GM23338 (cell line): ENCODE results near the gene CD109.

ENCODE experiments used
- CREB1 ChIP-seq: fragments of 250-450 bp; sonication (Bioruptor Pico); IDR thresholded peaks from 2 replicates; pipeline ENCODE4 v1.5.0; 2020; ENCODE audit warnings: low read depth, mild to moderate bottlenecking, moderate library complexity
- EZH2 ChIP-seq: fragments of 200-600 bp; sonication (generic); IDR thresholded peaks from one replicate; pipeline ENCODE4 v1.8.0; 2017; ENCODE audit warnings: antibody characterized with exemption, mild to moderate bottlenecking, low read depth; ENCODE audit not compliant: unreplicated experiment
- EZH2phosphoT487 ChIP-seq: fragments of 200-600 bp; sonication (generic); IDR thresholded peaks from one replicate; pipeline ENCODE4 v1.8.1; 2018; ENCODE audit warnings: antibody characterized with exemption; ENCODE audit not compliant: unreplicated experiment
- JUNB ChIP-seq: IDR thresholded peaks from one replicate; pipeline ENCODE4 v1.6.1; 2016; ENCODE audit warnings: antibody characterized with exemption; ENCODE audit not compliant: unreplicated experiment
- NANOG ChIP-seq: IDR thresholded peaks from 2 replicates; pipeline ENCODE4 v1.6.1; 2016; ENCODE audit warnings: antibody characterized with exemption, borderline replicate concordance
- POLR2AphosphoS5 ChIP-seq: IDR thresholded peaks from 2 replicates; pipeline ENCODE4 v1.6.1; 2016; ENCODE audit warnings: antibody characterized with exemption, low read depth
- REST ChIP-seq: IDR thresholded peaks from one replicate; pipeline ENCODE4 v1.6.1; 2018; ENCODE audit warnings: antibody characterized with exemption; ENCODE audit not compliant: unreplicated experiment
- STAT1 ChIP-seq: IDR thresholded peaks from one replicate; pipeline ENCODE4 v1.6.1; 2016; ENCODE audit warnings: antibody characterized with exemption; ENCODE audit not compliant: unreplicated experiment
- ZNF114 ChIP-seq: fragments of 250-450 bp; sonication (Bioruptor Pico); IDR thresholded peaks from 2 replicates; pipeline ENCODE4 v1.5.0; 2020; ENCODE audit warnings: mild to moderate bottlenecking, moderate library complexity
- TF ChIP-seq, protein P1 (sequence below), 2 experiments: fragments of 200-600 bp in 1 of 2; sonication (generic) in 1 of 2; conservative IDR thresholded peaks; 2 replicates each; pipeline versions ENCODE4 v1.5.1 to v1.6.1; 2016 to 2017; ENCODE audit warnings: antibody characterized with exemption in 2 of 2, low read depth in 2 of 2, mild to moderate bottlenecking in 2 of 2, moderate library complexity in 1 of 2
- TF ChIP-seq, protein P2 (sequence below): IDR thresholded peaks from 2 replicates; pipeline ENCODE4 v1.6.1; 2016; ENCODE audit warnings: antibody characterized with exemption
- TF ChIP-seq, protein P3 (sequence below): fragments of 250-450 bp; sonication (Bioruptor Pico); IDR thresholded peaks from 2 replicates; pipeline ENCODE4 v1.5.0; 2020; ENCODE audit warnings: mild to moderate bottlenecking, moderate library complexity

DNA sequence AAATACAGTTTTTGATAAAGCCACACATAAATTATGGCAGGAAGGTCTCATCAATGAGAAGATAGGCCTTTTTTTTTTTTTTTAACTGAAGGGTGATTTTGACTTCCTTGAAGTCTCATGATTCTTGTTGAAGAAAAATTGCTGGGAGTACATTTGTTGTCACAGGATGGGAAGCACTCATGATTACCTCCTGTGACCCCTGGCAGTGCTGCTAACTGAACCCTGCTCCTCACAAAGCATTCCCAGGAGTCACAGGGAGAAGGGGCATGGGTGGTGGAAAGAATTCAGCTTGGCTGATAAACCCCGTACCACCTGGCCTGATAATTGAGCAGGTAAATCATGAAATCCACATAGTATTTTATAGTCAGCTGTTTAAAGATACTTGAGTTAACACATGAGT, 86.9 kb downstream of the CD109 start:
- TF ChIP-seq, protein P1, sequence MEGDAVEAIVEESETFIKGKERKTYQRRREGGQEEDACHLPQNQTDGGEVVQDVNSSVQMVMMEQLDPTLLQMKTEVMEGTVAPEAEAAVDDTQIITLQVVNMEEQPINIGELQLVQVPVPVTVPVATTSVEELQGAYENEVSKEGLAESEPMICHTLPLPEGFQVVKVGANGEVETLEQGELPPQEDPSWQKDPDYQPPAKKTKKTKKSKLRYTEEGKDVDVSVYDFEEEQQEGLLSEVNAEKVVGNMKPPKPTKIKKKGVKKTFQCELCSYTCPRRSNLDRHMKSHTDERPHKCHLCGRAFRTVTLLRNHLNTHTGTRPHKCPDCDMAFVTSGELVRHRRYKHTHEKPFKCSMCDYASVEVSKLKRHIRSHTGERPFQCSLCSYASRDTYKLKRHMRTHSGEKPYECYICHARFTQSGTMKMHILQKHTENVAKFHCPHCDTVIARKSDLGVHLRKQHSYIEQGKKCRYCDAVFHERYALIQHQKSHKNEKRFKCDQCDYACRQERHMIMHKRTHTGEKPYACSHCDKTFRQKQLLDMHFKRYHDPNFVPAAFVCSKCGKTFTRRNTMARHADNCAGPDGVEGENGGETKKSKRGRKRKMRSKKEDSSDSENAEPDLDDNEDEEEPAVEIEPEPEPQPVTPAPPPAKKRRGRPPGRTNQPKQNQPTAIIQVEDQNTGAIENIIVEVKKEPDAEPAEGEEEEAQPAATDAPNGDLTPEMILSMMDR (conservative IDR thresholded peaks at IDR 0.05; ENCODE audit: low read depth in 2 of 2): no peak
- TF ChIP-seq EZH2phosphoT487: no peak
- no peak for TF ChIP-seq EZH2
- no peak for TF ChIP-seq REST
- TF ChIP-seq, protein P2, sequence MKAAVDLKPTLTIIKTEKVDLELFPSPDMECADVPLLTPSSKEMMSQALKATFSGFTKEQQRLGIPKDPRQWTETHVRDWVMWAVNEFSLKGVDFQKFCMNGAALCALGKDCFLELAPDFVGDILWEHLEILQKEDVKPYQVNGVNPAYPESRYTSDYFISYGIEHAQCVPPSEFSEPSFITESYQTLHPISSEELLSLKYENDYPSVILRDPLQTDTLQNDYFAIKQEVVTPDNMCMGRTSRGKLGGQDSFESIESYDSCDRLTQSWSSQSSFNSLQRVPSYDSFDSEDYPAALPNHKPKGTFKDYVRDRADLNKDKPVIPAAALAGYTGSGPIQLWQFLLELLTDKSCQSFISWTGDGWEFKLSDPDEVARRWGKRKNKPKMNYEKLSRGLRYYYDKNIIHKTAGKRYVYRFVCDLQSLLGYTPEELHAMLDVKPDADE: no peak
- no peak for TF ChIP-seq CREB1 (CRISPR knock-in tag)
- no peak for TF ChIP-seq POLR2AphosphoS5
- no peak for TF ChIP-seq JUNB
- TF ChIP-seq, protein P3, sequence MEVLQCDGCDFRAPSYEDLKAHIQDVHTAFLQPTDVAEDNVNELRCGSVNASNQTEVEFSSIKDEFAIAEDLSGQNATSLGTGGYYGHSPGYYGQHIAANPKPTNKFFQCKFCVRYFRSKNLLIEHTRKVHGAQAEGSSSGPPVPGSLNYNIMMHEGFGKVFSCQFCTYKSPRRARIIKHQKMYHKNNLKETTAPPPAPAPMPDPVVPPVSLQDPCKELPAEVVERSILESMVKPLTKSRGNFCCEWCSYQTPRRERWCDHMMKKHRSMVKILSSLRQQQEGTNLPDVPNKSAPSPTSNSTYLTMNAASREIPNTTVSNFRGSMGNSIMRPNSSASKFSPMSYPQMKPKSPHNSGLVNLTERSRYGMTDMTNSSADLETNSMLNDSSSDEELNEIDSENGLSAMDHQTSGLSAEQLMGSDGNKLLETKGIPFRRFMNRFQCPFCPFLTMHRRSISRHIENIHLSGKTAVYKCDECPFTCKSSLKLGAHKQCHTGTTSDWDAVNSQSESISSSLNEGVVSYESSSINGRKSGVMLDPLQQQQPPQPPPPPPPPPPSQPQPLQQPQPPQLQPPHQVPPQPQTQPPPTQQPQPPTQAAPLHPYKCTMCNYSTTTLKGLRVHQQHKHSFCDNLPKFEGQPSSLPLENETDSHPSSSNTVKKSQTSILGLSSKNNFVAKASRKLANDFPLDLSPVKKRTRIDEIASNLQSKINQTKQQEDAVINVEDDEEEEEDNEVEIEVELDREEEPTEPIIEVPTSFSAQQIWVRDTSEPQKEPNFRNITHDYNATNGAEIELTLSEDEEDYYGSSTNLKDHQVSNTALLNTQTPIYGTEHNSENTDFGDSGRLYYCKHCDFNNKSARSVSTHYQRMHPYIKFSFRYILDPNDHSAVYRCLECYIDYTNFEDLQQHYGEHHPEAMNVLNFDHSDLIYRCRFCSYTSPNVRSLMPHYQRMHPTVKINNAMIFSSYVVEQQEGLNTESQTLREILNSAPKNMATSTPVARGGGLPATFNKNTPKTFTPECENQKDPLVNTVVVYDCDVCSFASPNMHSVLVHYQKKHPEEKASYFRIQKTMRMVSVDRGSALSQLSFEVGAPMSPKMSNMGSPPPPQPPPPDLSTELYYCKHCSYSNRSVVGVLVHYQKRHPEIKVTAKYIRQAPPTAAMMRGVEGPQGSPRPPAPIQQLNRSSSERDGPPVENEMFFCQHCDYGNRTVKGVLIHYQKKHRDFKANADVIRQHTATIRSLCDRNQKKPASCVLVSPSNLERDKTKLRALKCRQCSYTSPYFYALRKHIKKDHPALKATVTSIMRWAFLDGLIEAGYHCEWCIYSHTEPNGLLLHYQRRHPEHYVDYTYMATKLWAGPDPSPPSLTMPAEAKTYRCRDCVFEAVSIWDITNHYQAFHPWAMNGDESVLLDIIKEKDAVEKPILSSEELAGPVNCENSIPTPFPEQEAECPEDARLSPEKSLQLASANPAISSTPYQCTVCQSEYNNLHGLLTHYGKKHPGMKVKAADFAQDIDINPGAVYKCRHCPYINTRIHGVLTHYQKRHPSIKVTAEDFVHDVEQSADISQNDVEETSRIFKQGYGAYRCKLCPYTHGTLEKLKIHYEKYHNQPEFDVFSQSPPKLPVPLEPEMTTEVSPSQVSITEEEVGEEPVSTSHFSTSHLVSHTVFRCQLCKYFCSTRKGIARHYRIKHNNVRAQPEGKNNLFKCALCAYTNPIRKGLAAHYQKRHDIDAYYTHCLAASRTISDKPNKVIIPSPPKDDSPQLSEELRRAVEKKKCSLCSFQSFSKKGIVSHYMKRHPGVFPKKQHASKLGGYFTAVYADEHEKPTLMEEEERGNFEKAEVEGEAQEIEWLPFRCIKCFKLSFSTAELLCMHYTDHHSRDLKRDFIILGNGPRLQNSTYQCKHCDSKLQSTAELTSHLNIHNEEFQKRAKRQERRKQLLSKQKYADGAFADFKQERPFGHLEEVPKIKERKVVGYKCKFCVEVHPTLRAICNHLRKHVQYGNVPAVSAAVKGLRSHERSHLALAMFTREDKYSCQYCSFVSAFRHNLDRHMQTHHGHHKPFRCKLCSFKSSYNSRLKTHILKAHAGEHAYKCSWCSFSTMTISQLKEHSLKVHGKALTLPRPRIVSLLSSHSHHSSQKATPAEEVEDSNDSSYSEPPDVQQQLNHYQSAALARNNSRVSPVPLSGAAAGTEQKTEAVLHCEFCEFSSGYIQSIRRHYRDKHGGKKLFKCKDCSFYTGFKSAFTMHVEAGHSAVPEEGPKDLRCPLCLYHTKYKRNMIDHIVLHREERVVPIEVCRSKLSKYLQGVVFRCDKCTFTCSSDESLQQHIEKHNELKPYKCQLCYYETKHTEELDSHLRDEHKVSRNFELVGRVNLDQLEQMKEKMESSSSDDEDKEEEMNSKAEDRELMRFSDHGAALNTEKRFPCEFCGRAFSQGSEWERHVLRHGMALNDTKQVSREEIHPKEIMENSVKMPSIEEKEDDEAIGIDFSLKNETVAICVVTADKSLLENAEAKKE (CRISPR knock-in tag): no peak
- TF ChIP-seq NANOG: no peak
- TF ChIP-seq ZNF114 (CRISPR knock-in tag): no peak
- TF ChIP-seq STAT1: no peak
